ENCODE data around the gene DGCR6L. TPM values are rescaled to one million over a fixed set of nuclear protein-coding genes. Genes with fewer than 3 reads are reported as not detected.
A peak's percentile ranks its signal among the peaks of the same experiment; 100 is the strongest.
"Not testable (repeated sequence)": the region's sequence is repeated elsewhere in the genome, so short reads cannot be mapped to it uniquely, and the experiment has no call there.

Gene DGCR6L
- total RNA-seq, 6 donors from 2014 or later: 36.7 to 62.2 (median 41.9) TPM

DNA sequence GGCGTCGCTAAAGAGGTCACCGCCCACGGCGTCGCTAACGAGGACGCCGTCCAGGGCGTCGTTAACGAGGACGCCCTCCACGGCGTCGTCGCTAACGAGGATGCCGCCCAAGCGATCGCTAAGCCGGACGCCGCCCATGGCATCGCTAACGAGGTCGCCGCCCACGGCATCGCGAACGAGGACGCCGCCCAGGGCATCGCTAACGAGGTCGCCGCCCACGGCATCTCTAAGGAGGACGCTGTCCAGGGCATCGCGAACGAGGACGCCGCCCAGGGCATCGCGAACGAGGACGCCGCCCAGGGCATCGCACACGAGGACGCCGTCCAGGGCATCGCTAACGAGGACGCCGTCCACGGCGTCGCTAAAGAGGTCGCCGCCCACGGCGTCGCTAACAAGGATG, 37.0 kb upstream of the DGCR6L start:
- 94 to 98% methylated on average over 38 to 66 of the region's 66 CpGs for WGBS, 2 donors
- not testable (repeated sequence) for ATAC-seq (ENCODE audit: low FRiP score in 2 of 2); H3K27me3 ChIP-seq; H3K4me3 ChIP-seq; H3K4me1 ChIP-seq; H3K27ac ChIP-seq; H3K9me3 ChIP-seq; H3K36me3 ChIP-seq
- peak in 1 of 2 donors; percentile 36 for DNase-seq

DNA sequence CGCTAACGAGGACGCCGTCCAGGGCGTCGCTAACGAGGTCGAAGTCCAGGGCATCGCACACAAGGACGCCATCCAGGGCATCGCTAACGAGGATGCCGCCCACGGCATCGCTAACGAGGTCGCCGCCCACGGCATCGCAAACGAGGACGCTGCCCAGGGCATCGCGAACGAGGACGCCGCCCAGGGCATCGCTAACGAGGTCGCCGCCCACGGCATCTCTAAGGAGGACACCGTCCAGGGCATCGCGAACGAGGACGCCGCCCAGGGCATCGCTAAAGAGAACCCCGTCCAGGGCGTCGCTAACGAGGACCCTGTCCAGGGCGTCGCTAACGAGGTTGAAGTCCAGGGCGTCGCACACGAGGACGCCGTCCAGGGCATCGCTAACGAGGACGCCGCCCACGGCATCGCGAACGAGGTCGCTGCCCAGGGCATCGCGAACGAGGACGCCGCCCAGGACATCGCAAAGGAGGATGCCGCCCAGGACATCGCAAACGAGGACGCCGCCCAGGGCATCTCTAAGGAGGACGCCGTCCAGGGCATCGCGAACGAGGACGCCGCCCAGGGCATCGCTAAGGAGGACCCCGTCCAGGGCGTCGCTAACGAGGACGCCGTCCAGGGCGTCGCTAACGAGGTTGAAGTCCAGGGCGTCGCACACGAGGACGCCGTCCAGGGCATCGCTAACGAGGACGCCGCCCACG, 36.2 kb upstream of the DGCR6L start:
- peak in 1 of 2 donors; percentile 49 for DNase-seq
- H3K36me3 ChIP-seq; H3K4me1 ChIP-seq; H3K27me3 ChIP-seq; ATAC-seq (ENCODE audit: low FRiP score in 2 of 2); H3K9me3 ChIP-seq; H3K27ac ChIP-seq; H3K4me3 ChIP-seq: not testable (repeated sequence)
- WGBS, 2 donors: 93% methylated on average over 88 to 98 of the region's 98 CpGs

DNA sequence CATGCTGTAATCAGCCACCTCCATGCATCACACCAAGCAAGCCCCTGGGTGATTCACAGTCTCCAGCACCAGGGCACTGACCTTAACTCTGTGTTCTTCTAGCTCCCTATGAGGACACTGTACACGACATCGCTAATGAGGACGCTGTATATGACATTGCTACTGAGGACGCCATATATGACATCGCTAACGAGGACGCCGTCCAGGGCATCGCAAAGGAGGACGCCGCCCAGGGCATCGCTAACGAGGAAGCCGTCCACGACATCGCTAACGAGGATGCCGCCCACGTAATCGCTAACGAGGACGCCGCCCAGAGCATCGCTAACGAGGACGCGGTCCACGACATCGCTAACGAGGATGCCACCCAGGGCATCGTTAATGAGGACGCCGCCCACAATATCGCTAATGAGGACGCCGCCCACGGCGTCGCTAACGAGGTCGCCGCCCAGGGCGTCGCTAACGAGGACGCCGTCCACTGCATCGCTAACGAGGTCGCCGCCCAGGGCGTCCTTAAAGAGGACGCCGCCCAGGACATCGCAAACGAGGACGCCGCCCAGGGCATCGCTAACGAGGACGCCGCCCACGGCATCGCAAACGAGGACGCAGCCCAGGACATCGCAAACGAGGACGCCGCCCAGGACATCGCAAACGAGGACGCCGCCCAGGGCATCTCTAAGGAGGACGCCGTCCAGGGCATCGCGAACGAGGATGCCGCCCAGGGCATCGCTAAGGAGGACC, 34.5 kb upstream of the DGCR6L start:
- no peaks in the 10 kb centered on the region for H3K9me3 ChIP-seq
- DNase-seq (peak in 1 of 2 donors; percentile 56), ATAC-seq (ENCODE audit: low FRiP score in 2 of 2) (no peak)
- H3K4me1 ChIP-seq: no peaks in the 10 kb centered on the region
- no peak overlapping the region for H3K4me3 ChIP-seq
- 94% methylated on average over 80 to 81 of the region's 81 CpGs for WGBS, 2 donors
- no peaks in the 10 kb centered on the region for H3K36me3 ChIP-seq
- no peak overlapping the region for H3K27ac ChIP-seq
- TF ChIP-seq POLR2A (IDR thresholded peaks at IDR 0.05) (no peak), EP300 (IDR thresholded peaks at IDR 0.05) (no peak), POLR2AphosphoS5 (IDR thresholded peaks at IDR 0.05) (no peak)
- TF ChIP-seq, protein P1, sequence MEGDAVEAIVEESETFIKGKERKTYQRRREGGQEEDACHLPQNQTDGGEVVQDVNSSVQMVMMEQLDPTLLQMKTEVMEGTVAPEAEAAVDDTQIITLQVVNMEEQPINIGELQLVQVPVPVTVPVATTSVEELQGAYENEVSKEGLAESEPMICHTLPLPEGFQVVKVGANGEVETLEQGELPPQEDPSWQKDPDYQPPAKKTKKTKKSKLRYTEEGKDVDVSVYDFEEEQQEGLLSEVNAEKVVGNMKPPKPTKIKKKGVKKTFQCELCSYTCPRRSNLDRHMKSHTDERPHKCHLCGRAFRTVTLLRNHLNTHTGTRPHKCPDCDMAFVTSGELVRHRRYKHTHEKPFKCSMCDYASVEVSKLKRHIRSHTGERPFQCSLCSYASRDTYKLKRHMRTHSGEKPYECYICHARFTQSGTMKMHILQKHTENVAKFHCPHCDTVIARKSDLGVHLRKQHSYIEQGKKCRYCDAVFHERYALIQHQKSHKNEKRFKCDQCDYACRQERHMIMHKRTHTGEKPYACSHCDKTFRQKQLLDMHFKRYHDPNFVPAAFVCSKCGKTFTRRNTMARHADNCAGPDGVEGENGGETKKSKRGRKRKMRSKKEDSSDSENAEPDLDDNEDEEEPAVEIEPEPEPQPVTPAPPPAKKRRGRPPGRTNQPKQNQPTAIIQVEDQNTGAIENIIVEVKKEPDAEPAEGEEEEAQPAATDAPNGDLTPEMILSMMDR (IDR thresholded peaks at IDR 0.05): no peak
- no peaks in the 10 kb centered on the region for H3K27me3 ChIP-seq

DNA sequence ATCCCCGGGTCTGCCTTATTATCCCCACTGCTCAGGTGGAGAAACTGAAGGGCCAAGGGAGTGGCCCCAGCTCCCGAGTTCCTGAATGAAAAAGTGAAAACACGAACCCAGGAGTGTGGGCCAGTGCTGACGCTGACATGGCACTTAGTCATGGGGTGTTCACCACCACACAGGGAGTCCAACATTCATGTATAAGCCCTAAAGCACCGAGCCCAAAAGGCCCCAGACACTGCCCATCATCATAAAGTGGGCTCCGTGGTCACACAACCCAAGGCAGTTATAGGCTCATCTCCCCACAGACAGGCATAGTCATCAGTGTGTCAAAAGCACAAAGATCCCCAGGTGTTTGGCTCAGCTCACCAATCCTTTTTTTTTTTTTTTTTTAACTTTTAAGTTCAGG, 32.7 kb upstream of the DGCR6L start:
- not testable (repeated sequence) for H3K27ac ChIP-seq; H3K36me3 ChIP-seq; DNase-seq; H3K4me3 ChIP-seq; ATAC-seq (ENCODE audit: low FRiP score in 2 of 2); H3K4me1 ChIP-seq; H3K9me3 ChIP-seq; H3K27me3 ChIP-seq
- 75 to 89% methylated on average over 6 of the region's 6 CpGs for WGBS, 2 donors

DNA sequence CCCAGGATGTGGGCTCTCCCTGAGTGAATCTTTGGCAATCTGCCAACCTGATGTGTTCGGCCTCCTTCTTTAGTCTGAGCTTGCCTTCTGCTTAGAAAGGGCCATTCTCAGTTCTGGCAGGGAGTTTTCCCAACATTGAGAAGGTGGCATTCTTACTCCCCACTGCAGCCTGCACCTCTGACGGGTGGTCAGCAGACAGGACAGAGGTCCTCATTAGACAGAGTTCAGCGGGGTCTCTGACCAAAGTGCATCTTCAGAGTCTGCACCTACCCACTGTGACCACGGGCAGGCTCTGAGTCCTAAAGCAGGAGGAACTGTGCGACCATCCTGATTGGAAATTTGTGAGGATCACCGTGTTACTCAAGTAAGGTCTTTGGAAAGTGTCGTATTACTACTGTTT, 26.7 kb upstream of the DGCR6L start:
- not testable (repeated sequence) for H3K27me3 ChIP-seq; DNase-seq; ATAC-seq (ENCODE audit: low FRiP score in 2 of 2); H3K27ac ChIP-seq; H3K9me3 ChIP-seq; H3K36me3 ChIP-seq; H3K4me1 ChIP-seq; H3K4me3 ChIP-seq
- 82% methylated on average over 2 of the region's 7 CpGs; no CpG with 5 or more reads in 1 of the 2 donors for WGBS, 2 donors

DNA sequence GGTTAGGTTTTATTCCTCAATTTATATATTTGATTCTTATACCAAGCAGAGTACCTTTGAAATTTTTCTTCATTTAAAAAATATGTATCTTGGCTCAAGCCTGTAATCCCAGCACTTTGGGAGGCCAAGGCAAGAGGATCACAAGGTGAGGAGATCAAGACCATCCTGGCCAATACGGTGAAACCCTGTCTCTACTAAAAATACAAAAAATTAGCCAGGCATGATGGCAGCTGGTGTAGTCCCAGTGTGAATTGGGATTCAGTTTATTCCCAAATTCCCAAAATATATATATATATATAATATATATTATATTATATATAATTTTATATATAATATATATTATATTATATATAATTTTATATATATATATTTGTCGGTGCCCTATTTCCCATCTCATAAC, 18.4 kb upstream of the DGCR6L start:
- H3K4me3 ChIP-seq; DNase-seq; H3K9me3 ChIP-seq; H3K27me3 ChIP-seq; H3K36me3 ChIP-seq; H3K4me1 ChIP-seq; H3K27ac ChIP-seq; ATAC-seq (ENCODE audit: low FRiP score in 2 of 2): not testable (repeated sequence)
- WGBS, 2 donors: 75 to 80% methylated on average over 2 of the region's 2 CpGs

DNA sequence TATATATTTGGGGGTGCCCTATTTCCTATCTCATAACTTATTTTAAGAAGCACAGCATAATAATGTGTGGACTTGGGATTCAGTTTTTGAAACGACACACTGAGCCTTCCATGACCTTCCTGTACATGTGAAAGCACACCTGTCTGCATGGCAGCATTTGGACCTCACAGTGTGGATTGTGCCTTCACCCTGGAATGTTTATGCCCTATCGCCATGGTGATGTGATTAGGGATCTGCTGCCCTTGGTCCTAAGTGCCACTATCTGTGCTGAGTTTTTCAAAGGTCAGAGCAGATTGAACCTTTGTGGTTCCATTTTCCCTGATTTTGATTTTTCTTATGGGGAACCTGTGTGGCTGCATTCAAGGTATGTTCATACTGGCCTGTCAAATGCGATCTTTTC, 17.9 kb upstream of the DGCR6L start:
- not testable (repeated sequence) for H3K27ac ChIP-seq; H3K27me3 ChIP-seq; H3K4me1 ChIP-seq; H3K36me3 ChIP-seq; H3K4me3 ChIP-seq; H3K9me3 ChIP-seq; ATAC-seq (ENCODE audit: low FRiP score in 2 of 2); DNase-seq
- 72 to 93% methylated on average over 3 of the region's 3 CpGs for WGBS, 2 donors

DNA sequence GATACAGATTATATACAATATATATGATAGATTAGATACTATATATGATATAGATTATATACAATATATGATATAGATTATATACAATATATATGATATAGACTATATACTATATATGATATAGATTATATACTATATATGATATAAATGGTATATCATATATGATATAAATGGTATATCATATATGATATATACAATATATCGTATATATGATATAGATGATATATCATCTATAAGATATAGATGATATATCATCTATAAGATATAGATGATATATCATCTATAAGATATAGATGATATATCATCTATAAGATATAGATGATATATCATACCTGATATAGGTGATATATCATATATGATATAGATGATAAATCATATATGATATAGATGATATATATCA, 16.7 kb upstream of the DGCR6L start:
- not testable (repeated sequence) for H3K4me1 ChIP-seq; H3K27me3 ChIP-seq; H3K4me3 ChIP-seq; H3K9me3 ChIP-seq; DNase-seq; H3K36me3 ChIP-seq; H3K27ac ChIP-seq; ATAC-seq (ENCODE audit: low FRiP score in 2 of 2)
- 92% methylated on average over 1 of the region's 1 CpG; no CpG with 5 or more reads in 1 of the 2 donors for WGBS, 2 donors

DNA sequence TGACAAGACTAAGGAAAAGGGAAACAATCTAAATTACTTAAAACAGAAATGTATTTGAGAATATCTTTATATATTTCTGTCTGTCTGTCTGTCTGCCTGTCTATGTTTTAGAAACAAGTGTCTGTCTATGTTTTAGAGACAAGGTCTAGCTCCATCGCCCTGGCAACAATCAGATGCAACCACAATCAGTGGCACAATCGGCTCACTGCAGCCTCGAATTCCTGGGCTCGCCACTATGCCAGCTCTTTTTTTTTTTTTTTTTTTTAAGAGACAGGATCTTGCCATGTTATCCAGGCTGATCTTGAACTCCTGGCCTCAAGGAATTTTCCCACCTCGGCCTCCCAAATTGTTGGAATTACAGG, 8.7 kb upstream of the DGCR6L start:
- H3K4me3 ChIP-seq; H3K27me3 ChIP-seq; H3K9me3 ChIP-seq; H3K36me3 ChIP-seq; H3K27ac ChIP-seq; ATAC-seq (ENCODE audit: low FRiP score in 2 of 2); DNase-seq; H3K4me1 ChIP-seq: not testable (repeated sequence)
- 49 to 52% methylated on average over 5 of the region's 5 CpGs for WGBS, 2 donors

DNA sequence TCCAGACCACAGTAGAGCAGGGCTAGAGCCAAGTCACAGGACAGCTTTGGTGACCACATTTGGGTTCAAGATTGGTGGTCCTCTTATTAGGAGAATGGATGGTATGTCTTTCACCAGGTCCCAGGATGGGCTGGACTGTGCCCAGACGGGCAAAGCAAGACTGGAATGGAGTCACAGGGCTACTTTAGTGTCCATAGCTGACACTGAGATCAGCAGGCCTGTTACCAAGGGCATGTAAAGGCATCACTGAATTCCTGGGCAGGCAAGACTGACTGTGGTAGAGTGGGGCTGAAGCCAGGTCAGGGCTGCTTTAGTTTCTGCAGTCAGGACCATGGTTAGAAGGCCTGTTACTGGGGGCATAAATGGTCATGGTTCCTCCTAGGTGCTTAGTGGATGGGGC, 6.1 kb upstream of the DGCR6L start:
- not testable (repeated sequence) for H3K4me1 ChIP-seq; H3K9me3 ChIP-seq; ATAC-seq (ENCODE audit: low FRiP score in 2 of 2); H3K27me3 ChIP-seq; H3K27ac ChIP-seq; DNase-seq; H3K36me3 ChIP-seq; H3K4me3 ChIP-seq
- 100% methylated on average over 1 of the region's 1 CpG; no CpG with 5 or more reads in 1 of the 2 donors for WGBS, 2 donors

Measured in upper lobe of left lung (tissue), 6 donors.